GM19324 (cell line): ENCODE measurements around the gene ADAMTSL2.
"Not testable (repeated sequence)": the region's sequence is repeated elsewhere in the genome, so short reads cannot be mapped to it uniquely, and the experiment has no call there.

ENCODE experiments used
- ATAC-seq: cut with Tn5 transposase; IDR thresholded peaks from one replicate; pipeline ENCODE4 v1.9.1; 2021; ENCODE audit warnings: mild to moderate bottlenecking, moderate library complexity; ENCODE audit not compliant: unreplicated experiment, low FRiP score

The ADAMTSL2 gene

DNA sequence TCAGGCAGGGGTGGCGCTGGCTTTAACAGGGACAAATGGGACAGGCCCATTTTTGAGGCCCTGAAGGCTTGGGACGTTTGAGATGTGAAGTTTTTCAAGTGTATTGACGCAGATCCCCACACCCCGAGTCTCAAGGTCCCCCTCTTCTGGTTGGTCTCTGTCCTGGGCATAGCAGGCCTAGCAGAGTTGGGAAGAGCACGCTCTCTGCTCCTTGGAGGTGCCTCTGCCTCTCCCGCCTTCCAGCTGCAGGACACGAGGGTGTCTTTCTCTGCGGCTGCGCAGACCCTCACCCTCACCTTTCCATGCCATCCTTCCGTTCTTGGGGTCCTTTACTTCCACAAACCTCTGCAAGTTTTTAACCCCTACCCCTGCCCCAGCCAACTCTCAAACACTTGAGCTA lies 18.6 kb downstream of the ADAMTSL2 start:
- no peak for ATAC-seq

DNA sequence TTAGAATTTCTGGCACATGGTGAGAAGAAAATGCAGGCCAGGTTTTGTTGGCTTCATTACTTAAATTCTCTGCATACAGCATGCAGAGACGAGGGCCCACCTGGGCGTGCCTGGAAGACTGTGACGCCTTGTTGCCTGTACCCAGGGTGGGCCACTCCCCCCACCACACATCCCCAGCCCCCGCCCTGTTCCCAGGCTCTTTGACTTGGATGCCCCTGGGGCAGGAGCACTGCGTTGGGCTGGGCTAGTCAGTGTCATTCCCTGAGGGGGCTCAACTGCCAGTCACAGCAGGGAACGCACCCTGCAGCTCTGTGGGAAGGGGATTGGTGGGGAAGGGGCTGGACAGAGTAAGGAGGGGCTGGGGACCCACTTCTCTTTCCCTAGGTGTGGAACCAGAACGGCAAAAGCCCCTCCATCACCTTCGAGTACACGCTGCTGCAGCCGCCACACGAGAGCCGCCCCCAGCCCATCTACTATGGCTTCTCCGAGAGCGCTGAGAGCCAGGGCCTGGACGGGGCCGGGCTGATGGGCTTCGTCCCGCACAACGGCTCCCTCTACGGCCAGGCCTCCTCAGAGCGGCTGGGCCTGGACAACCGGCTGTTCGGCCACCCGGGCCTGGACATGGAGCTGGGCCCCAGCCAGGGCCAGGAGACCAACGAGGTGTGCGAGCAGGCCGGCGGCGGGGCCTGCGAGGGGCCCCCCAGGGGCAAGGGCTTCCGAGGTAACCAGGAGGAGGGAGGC lies 19.6 kb downstream of the ADAMTSL2 start:
- ATAC-seq = no peak

DNA sequence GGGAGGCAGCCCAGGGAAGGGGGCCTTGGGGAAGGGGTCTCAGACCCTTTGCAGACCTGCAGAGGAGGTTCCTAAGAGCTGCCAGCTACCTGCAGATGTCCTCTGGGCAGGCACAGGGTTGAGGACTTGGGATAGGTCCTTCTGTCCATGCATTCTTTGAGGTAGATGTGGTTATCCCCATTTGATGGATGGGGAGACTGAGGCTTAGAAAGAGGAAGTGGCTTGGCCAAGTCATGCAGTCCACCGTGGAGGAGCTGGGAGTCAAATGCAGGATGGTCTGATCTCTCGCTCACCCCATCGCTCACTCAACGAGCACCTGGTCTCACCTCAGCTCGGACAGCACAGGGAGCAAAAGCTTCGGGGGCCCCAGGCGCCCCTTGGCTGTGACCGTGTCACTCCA lies 20.2 kb downstream of the ADAMTSL2 start:
- ATAC-seq = no peak

DNA sequence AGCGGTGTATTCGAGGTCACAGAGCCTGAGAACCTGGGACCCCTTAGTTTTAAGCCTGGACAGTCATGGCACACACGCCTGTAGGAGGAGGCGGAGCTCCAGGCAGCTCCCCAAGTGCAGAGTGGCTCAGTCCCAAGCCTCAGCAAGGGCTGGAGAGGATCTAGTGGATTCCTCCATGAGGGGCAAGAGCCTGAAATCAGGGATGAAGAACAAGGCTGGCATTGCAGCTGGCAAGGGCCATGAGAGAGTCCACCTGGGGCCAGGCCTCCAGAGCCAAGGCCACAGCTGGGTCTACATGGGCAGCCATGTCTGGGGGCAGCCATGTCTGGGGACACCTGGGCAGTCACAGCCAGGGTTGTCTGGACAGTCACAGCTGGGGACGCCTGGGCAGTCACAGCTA lies 21.9 kb downstream of the ADAMTSL2 start:
- no peak for ATAC-seq

DNA sequence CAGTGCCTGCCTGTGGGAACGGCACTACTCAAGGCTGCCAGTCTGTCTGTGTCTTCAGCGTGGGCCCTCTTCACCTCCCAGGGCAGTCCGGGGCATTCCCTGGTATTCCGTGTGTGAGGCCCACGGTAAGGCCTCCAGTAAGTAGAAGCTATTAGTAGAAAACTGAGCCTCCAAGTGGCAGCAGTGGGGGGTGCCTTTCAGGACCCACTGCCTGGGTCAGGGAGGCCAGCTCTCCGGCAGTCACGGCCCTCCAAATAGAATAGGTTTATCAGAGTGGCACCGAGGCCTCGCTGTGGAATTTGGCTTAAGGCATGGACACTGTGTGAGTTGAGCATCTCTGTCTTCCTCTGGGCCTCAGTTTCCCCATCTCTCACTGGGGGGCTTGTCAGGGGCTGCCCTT lies 23.1 kb downstream of the ADAMTSL2 start:
- no peak for ATAC-seq

DNA sequence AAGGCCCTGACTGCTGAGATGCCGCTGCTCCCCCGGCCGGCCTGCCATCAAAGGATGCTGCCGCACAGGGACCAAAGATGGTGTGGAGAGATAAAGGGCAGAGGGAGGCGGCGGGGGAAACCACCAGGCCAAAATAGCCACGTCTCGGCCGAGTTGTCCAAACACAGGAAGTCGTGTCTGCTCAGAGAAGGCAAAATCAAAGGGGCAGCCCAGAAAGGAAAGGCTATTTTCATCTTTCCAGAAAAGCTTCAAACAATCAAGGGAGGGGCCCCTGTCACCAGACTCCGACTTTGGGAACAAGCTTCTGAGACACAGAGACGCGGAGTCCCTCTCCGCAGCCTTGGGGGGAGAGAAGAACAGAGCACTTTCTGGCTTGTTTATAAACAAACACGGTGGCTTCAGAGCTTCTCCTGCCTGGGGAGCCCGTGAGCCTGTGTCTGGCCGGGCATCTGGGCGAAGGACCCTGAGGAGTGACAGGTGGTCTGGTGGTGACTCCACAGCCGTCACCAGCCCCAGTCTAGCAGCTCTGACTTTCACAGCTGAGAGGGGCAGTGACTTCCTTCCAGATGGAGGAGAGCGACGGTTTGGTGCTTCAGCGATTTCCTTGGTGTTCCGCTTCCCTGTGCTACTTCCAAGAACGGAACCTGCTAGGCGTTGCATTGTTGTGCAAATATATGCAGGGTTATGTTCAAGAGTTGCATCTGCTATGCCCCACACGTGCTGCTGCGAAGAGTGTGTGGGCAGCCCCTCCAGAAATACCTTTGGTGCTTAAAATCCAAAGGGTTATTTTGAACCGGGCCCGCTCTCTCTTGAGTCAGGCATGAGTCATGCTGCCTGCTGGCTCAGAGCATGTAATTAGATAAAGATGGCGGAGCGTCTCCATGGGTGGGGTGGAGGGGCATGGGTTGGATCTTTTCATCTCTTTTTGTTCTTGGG lies 24.0 kb downstream of the ADAMTSL2 start:
- peak; percentile 37 for ATAC-seq

DNA sequence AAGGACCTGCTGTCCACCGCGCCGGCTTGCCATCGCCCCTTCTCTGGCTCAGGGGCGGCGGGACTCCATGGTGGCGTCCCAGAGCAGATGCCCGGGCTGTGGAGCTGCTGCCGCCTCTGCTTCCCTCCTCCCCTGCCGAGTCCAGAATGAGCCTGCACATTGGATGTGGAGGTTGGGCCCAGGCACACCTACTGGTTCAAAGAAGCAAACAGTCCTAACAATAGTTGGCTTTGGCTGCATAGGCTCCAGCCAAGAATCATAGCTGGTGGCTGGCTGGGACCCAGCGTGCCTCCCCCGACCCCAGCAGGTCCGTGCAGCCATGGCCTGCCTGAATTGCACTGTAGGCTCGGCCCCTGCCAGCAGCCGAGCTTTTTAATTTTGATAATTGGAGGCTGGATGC lies 25.8 kb downstream of the ADAMTSL2 start:
- no peak for ATAC-seq

DNA sequence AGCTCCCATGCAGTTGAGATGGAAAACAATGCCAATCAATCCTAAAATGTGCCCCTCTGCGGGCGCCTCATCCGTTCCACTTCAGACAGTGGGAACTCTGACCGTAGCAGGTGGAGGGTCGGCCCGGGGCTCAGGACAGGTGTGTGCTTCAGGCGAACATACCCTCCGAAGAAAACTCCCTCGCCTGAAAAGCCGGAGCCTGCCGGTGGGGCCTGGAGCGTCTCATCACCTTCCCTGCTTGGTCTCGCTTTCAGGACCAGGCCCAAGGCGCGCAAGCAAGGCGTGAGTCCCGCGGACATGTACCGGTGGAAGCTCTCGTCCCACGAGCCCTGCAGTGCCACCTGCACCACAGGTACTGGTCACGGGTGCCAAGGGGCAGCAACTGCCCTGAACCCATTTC lies 26.4 kb downstream of the ADAMTSL2 start:
- ATAC-seq = no peak

DNA sequence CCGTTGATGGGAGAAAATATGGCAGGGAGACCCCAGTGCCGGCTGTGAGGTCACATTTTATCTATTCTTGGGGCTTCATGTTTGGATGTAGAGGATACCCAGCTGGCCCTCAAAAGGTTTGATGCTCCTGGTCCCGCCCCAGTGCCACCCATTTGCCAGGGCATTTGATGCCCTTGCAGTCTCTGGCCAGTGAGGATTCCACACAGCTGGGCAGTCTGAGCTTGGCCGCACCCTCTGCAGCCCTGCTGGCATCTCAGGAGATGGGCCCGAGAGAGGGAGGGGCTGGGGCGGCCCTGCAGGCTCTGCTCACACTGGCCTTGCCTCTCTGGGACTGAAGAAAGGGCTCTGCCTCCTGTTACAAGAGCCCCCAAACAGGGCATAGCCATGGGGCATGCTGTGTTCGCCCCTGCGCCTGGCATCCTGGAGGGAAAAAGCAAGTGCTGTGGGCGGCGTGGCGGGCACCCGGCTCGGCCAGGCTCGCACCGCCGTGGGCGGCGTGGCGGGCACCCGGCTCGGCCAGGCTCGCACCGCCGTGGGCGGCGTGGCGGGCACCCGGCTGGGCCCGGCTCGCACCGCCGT lies 27.6 kb downstream of the ADAMTSL2 start:
- no peak for ATAC-seq

DNA sequence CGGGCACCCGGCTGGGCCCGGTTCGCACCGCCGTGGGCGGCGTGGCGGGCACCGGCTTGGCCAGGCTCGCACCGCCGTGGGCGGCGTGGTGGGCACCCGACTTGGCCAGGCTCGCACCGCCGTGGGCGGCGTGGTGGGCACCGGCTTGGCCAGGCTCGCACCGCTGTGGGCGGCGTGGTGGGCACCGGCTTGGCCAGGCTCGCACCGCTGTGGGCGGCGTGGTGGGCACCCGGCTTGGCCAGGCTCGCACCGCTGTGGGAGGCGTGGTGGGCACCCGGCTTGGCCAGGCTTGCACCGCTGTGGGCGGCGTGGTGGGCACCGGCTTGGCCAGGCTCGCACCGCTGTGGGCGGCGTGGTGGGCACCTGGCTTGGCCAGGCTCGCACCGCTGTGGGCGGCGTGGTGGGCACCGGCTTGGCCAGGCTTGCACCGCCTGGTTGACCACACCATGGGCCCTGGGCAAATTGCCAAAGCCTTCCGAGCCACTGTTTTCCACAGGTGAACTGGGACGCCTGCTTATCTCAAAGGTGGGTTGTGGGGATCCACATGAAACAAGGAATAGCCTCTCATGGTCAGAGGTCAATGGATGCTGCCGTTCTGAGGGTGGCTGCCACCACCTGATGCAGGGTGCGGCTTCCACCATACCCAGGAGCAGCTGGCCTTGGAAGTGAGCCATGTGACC lies 28.2 kb downstream of the ADAMTSL2 start:
- no peak for ATAC-seq

DNA sequence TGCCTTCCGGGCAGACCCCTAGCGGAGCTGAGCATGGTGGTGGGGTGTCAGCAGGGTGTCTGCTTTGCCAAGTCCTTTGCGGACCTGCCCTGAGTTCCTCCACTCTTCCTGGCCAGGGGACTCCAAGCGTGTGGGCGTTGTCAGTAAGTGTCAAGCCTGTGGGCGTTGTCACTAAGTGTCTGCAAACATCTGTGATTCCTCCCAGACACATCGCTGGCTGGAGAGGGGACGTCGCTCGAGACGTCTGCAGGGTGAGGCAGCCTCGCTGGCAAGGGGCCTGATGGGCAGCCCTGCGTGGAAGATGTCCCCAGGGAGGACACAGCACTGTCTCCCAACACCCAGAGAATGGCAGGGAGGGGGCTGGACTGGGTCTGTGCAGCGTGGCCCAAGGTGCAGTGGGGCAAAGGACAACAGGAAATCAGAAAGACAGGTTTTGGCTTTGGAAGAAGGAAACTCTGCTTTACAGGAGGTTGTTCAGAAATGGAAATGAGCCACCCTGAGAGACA lies 28.8 kb downstream of the ADAMTSL2 start:
- ATAC-seq = no peak

DNA sequence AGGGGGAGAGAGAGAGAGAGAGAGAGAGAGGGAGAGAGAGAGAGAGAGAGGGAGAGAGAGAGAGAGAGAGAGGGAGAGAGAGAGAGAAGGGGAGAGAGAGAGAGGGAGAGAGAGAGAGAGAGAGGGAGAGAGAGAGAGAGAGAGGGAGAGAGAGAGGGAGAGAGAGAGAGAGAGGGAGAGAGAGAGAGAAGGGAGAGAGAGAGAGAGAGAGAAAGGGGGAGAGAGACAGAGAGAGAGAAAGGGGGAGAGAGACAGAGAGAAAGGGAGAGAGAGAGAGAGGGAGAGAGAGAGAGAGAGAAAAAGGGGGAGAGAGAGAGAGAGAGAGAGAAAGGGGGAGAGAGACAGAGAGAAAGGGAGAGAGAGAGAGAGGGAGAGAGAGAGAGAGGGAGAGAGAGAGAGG lies 29.3 kb downstream of the ADAMTSL2 start:
- not testable (repeated sequence) for ATAC-seq

DNA sequence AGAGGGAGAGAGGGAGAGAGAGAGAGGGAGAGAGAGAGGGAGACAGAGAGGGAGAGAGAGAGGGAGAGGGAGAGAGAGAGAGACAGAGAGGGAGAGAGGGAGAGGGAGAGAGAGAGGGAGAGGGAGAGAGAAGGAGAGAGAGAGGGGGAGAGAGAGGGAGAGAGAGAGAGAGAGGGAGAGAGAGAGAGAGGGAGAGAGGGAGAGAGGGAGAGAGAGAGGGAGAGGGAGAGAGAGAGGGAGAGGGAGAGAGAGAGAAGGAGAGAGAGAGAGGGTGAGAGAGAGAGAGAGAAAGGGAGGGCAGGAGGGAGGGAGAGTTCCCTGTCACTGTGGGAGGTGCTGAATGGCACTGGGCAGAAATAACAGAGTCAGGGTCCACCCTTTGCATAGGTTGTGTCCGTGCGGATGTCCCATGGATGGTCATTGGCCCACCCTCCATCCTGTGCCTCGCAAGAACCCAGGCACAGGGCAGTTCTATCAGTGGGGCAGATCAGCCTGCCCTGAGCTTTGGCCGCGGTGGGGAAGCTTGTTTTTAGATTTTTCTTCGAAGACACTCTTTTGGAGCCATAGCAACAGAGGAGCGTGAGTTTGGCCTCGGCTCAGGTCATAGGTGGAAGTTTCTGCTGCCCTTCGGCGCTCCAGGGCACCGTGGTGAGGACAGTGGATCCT lies 30.1 kb downstream of the ADAMTSL2 start:
- no peak for ATAC-seq

DNA sequence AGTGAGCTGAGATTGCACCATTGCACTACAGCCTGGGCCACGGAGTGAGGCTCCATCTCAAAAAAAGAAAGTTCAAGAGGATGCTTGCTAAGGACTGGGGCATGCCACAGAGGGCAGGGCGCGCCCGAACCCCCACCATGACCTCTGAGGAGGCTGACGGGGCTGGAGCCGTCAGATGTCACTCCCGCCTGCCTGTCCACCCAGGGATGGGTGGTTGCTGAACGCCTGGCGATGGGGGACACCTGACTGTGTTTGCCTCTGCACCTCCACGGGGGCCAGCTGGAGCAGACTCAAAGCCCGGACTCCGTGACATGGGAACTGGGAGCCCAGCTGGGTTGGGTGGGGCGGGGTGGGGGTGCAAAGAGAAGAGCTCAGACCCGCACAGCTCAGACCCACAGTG lies 31.9 kb downstream of the ADAMTSL2 start:
- ATAC-seq = no peak

DNA sequence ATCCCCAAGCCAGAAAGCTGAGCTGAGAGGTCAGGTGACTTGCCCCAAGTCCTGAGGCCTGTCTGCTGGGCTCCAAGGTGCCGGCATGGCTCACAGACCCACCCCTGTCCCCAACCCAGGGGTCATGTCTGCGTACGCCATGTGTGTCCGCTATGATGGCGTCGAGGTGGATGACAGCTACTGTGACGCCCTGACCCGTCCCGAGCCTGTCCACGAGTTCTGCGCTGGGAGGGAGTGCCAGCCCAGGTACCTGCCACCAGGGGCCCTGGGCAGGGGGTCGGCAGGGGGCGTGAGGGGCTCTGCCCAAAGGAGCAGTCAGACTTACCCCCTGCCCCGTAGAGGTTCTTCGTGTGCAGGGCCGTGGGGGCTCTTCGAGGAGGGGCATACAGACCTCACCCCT lies 32.3 kb downstream of the ADAMTSL2 start:
- no peak for ATAC-seq

DNA sequence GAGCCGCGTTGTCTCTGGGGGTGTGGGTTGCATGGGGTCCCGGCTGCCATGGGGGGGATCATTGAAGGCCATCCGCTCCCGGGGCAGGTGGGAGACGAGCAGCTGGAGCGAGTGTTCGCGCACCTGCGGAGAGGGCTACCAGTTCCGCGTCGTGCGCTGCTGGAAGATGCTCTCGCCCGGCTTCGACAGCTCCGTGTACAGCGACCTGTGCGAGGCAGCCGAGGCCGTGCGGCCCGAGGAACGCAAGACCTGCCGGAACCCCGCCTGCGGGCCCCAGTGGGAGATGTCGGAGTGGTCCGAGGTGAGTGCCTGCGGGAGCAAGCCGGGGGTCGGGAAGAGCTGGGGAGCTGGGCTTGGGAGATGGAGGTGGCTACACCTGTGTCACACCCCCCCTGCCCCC lies 33.7 kb downstream of the ADAMTSL2 start:
- ATAC-seq = no peak

DNA sequence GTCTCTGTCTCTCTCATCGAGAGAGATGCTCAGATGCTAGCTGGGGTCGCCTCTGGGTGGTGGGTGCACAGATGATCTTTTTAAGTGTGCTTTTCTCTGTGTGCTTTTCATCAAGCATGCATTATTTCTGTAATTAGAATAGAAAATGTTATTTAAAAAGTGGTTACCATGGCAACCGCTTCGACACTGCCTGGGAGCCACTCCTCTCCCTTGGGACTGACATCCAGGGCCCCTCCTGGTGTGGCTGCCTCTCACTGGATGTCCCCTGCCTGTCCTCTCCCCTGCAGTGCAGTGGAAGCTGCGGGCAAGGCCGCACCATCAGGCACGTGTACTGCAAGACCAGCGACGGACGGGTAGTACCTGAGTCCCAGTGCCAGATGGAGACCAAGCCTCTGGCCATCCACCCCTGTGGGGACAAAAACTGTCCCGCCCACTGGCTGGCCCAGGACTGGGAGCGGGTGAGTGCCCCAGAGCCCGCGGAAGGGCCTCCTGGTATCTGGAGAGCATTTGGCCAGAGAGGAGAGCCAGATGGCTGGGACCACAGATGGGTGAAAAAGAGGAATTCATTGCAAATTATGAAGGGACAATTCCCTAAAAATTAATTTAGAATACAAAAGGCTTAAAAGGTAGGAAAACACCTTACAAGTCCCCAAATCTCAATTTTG lies 34.7 kb downstream of the ADAMTSL2 start:
- ATAC-seq = no peak

DNA sequence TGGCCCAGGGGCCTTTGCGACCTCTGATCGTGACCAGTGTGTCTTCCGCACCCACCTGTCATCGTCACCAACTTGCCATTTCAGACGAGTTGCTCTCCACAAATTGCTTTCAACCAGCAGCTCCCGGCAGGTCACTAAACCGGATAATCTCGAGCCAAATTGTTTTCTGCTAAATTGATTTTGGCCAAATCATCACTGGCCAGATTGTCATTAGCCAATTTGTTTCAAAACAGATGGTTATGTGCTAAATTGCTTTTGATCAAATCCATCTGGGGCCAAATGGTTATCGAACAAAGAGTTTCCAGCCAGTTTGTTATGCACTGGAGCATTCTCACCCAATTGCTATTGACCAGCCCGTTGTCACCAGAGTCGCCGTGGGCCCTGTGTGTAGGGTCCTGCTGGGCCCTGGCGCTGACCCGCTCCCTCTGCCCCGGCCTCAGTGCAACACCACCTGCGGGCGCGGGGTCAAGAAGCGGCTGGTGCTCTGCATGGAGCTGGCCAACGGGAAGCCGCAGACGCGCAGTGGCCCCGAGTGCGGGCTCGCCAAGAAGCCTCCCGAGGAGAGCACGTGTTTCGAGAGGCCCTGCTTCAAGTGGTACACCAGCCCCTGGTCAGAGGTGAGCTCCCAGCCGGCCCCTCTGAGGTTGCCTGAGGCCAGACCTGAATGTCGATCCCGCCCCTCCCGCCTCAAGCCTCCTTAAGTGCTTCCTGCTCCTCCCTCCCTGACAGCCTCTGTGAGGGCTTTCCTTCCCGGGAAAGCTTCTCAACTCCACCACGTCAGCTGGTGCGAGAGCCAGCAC lies 35.6 kb downstream of the ADAMTSL2 start:
- no peak for ATAC-seq

DNA sequence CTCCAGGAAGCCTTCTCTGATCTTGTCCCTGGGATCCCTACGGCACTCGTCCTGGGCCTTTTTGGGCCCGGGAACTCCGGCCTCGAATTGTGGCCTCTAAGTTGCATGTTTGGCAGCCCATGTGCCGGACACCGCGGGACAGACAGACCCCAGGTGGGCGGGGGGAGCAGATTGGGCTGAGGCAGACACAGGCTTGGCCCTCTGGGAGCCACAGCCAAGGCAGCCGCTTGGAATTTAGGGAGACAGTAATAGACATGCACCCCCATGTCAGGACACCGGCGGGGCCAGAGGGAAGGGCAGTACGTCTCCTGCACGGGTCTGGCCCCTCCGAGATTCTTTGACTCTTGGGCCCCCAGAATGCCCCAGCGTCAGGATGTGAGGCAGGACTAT lies 36.2 kb downstream of the ADAMTSL2 start:
- ATAC-seq = no peak
